Measurements from ENCODE around the gene PGF. TPM values are rescaled to one million over a fixed set of nuclear protein-coding genes. Genes with fewer than 3 reads are reported as not detected.

PGF gene
- total RNA-seq, 1 donor from 2014 or later: 4.2 TPM

- peak overlapping the region; percentile 43 for H3K27ac ChIP-seq (replicated peaks)
- no peak for DNase-seq
- no peaks in the 10 kb centered on the region for H3K9me3 ChIP-seq (replicated peaks)
- no peak overlapping the region for H3K4me3 ChIP-seq
- H3K4me1 ChIP-seq: peaks cover 45% of the 10 kb centered on the region
- H3K27me3 ChIP-seq (ENCODE audit: low read depth): no peaks in the 10 kb centered on the region
- intact Hi-C loops (cut with micrococcal nuclease): no loop called here
- TF ChIP-seq CTCF (IDR thresholded peaks at IDR 0.05; ENCODE audit: borderline replicate concordance): no peak
- H3K36me3 ChIP-seq: no peaks in the 10 kb centered on the region
These were observed 25.0 kb upstream of the PGF start for GRCh38 chr14:74980398-74980730.

GRCh38 chr14:74979442-74980397, 24.3 kb upstream of the PGF start:
- Histone ChIP-seq H3K4me3 (no peak overlapping the region), H3K36me3 (no peaks in the 10 kb centered on the region), H3K9me3 (replicated peaks) (no peaks in the 10 kb centered on the region), H3K4me1 (peaks cover 47% of the 10 kb centered on the region), H3K27me3 (ENCODE audit: low read depth) (no peaks in the 10 kb centered on the region), H3K27ac (replicated peaks) (peak overlapping the region; percentile 43)
- no peak for DNase-seq
- intact Hi-C loops (cut with micrococcal nuclease): no loop called here
- no peak for TF ChIP-seq CTCF (IDR thresholded peaks at IDR 0.05; ENCODE audit: borderline replicate concordance)

- intact Hi-C loops (cut with micrococcal nuclease): no loop called here
- no peak for DNase-seq
- H3K4me3 ChIP-seq: no peak overlapping the region
- H3K36me3 ChIP-seq: no peaks in the 10 kb centered on the region
- TF ChIP-seq CTCF (IDR thresholded peaks at IDR 0.05; ENCODE audit: borderline replicate concordance): no peak
- H3K4me1 ChIP-seq: peaks cover 54% of the 10 kb centered on the region
- H3K27me3 ChIP-seq (ENCODE audit: low read depth): no peaks in the 10 kb centered on the region
- no peaks in the 10 kb centered on the region for H3K9me3 ChIP-seq (replicated peaks)
- peak overlapping the region; percentile 43 for H3K27ac ChIP-seq (replicated peaks)
These were observed 23.6 kb upstream of the PGF start for GRCh38 chr14:74979029-74979428.

- Histone ChIP-seq H3K4me1 (peaks cover 59% of the 10 kb centered on the region), H3K27ac (replicated peaks) (no peak overlapping the region)
These were observed 23.1 kb upstream of the PGF start for GRCh38 chr14:74978416-74978947.

GRCh38 chr14:74977901-74978385, 22.5 kb upstream of the PGF start:
- Histone ChIP-seq H3K9me3 (replicated peaks) (no peaks in the 10 kb centered on the region), H3K4me1 (peaks cover 65% of the 10 kb centered on the region), H3K4me3 (no peak overlapping the region), H3K36me3 (no peaks in the 10 kb centered on the region), H3K27ac (replicated peaks) (no peak overlapping the region), H3K27me3 (ENCODE audit: low read depth) (no peaks in the 10 kb centered on the region)
- intact Hi-C loops (cut with micrococcal nuclease): no loop called here
- TF ChIP-seq CTCF (IDR thresholded peaks at IDR 0.05; ENCODE audit: borderline replicate concordance): no peak
- no peak for DNase-seq

More at GRCh38 chr14:74978416-74978947, 23.1 kb upstream of the PGF start:
- no peaks in the 10 kb centered on the region for H3K27me3 ChIP-seq (ENCODE audit: low read depth)
- intact Hi-C loops (cut with micrococcal nuclease): no loop called here
- H3K9me3 ChIP-seq (replicated peaks): no peaks in the 10 kb centered on the region
- no peak overlapping the region for H3K4me3 ChIP-seq
- no peak for TF ChIP-seq CTCF (IDR thresholded peaks at IDR 0.05; ENCODE audit: borderline replicate concordance)
- H3K36me3 ChIP-seq: no peaks in the 10 kb centered on the region
- no peak for DNase-seq

Data from left ventricle myocardium inferior (tissue), 1 donor.